Omental fat pad (tissue), 4 donors: ENCODE measurements around the gene SPTBN5. TPM values are rescaled to one million over a fixed set of nuclear protein-coding genes. Genes with fewer than 3 reads are reported as not detected.
A peak's percentile ranks its signal among the peaks of the same experiment; 100 is the strongest.

ENCODE experiments used
- ATAC-seq: fragments of 150-250 bp; one replicate; pipeline ENCODE4 v1.9.1; 2016; ENCODE audit warnings: mild to moderate bottlenecking, moderate library complexity; ENCODE audit not compliant: low FRiP score
- DNase-seq: peaks from one replicate; pipeline ENCODE4 v3.0.0-alpha.2; 2019; ENCODE audit warnings: low spot score
- CTCF ChIP-seq, 3 donors: fragments of 450-650 bp; IDR thresholded peaks; one replicate each; pipeline ENCODE4 v1.5.1; 2016 to 2017; ENCODE audit warnings: antibody characterized with exemption in 3 of 3, mild to moderate bottlenecking in 3 of 3, moderate library complexity in 2 of 3
- total RNA-seq, 4 donors: library from RNA; depleted of rRNA; stranded (reverse); fragments of >200 nt; gene quantifications; one replicate each; pipeline ENCODE4 v1.1.0, GENCODE V29; 2016

SPTBN5 gene
- total RNA-seq, 4 donors from 2014 or later = 0.19 to 3.8 (median 1.8) TPM

DNA sequence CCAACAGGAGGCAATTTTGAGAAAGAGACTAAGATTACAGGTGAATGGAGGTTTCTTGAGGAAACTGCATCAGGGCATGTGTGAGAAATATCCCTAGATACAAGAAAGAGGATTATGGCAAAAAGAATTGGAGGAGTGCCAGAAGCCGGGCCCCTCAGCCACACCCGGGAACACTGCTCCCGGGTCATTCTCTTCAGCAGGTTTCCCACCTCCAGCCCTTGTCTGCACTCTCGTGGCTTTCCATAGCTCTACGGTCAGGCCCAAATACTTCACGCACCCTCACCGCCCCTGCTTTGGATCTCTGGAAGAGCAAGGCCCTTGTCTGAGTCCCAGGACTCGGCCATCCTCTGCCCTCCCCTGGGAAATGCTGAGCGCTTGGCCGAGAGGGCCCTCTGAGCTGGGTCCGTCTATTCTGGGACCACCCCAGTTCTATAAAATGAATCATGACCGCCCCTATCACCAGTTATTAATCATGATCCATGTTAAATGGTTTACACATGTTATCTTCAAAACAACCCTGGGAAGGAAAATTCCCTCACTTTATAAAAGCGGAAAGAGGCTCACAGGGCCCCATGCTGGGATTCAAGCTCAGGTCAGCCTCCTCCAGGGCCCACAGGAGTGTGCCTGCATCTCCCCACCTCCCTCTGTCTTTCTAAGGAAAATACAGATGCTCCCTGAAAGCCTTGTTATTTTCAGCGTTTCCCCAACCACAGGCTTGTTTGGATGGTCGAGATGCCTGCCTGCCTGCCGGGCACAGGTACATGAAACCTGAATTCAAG is 38.8 kb upstream of the SPTBN5 start:
- DNase-seq (no peak), ATAC-seq (no peak)
- TF ChIP-seq CTCF (IDR thresholded peaks at IDR 0.05) = no peak

DNA sequence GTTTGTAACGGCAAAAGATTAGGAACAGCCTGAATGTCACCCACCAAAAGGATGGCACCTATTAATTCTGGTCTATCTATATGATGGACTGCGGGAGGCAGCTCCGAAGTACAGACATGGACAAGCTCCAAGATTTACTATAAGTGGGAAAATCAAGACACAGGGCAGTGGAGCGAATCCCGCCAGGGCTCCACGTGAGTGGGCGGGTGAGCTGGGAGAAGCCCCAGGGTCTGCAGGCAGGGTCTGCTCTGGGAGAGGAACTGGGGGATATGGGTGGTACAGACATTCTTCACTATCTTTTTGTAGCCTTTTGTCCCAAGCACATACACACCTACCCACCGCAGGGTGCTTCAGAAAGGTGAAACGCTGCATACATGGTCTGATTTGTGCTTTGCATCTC is 38.2 kb upstream of the SPTBN5 start:
- no peak for TF ChIP-seq CTCF (IDR thresholded peaks at IDR 0.05)
- no peak for DNase-seq
- no peak for ATAC-seq

DNA sequence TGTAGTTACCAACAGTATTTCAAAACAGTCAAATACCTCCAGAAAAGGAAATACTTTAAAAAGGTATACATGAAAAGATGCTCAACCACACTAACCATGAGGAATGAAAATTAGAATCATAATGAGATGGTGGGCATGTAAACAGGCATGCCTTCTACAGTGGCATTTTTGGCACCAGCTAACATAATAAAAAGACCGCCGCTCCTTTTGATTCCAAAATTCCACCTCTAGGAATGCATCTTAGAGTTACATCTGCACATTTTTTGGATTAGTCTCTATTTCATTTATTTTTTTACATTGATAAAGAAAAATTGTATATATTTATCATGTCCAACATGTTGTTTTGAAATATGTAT is 37.0 kb upstream of the SPTBN5 start:
- TF ChIP-seq CTCF (IDR thresholded peaks at IDR 0.05) = no peak
- ATAC-seq = no peak

DNA sequence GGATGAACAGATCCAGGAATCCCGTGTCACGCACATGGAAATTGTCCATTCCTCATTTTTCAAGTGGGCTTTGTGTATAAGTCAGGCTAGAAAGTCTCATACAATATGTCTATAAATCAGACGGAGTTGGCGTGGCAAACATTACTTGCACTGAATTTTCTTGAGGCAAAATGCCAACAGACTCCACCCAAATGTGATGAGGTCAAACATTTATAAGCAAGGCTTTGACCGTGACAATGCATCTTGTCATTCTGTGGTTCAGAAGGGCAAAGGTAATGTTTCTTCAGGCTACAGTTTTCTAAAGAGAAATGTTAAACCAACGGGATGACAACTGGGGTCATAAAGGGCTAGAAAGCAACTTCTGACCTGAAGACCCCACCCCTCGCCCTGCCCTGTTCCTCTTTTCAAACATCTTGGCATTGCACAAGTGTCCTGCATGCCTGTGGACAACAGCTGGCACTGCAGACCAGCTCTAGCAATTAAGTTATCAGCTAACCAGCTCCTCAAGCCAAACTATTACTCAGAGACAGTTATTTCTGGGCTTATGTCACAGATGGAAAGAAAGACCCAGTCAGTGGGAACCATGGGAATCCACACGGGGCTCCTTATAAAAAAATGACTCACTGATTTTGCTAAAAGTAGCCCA is 36.5 kb upstream of the SPTBN5 start:
- ATAC-seq (peak; percentile 87), DNase-seq (no peak)
- TF ChIP-seq CTCF (IDR thresholded peaks at IDR 0.05) = no peak

More for the DNA sequence above, 37.0 kb upstream of the SPTBN5 start:
- no peak for DNase-seq

GRCh38 chr15:41928637-41929620 is 35.1 kb upstream of the SPTBN5 start:
- TF ChIP-seq CTCF (IDR thresholded peaks at IDR 0.05) = no peak
- DNase-seq (no peak), ATAC-seq (no peak)

GRCh38 chr15:41928100-41928499 is 34.2 kb upstream of the SPTBN5 start:
- DNase-seq = no peak
- no peak for TF ChIP-seq CTCF (IDR thresholded peaks at IDR 0.05)
- no peak for ATAC-seq
